Spleen (tissue), 11 donors: Measurements from ENCODE around the gene GJB5. TPM values are rescaled to one million over a fixed set of nuclear protein-coding genes. Genes with fewer than 3 reads are reported as not detected.
A peak's percentile ranks its signal among the peaks of the same experiment; 100 is the strongest.
"Not testable (repeated sequence)": the region's sequence is repeated elsewhere in the genome, so short reads cannot be mapped to it uniquely, and the experiment has no call there.

Experiments used
- DNase-seq: peaks from one replicate; pipeline ENCODE4 v3.0.0-alpha.2; 2020
- H3K27ac ChIP-seq, 8 donors: fragments of 200-600 bp; sonication (generic) in 7 of 8; 1 replicate in 4 of 8; 2 replicates in 4 of 8; pipeline versions ENCODE4 v1.5.0 to v1.8.0; 2016 to 2021; ENCODE audit warnings: inconsistent platforms in 4 of 8, mild to moderate bottlenecking in 4 of 8, moderate library complexity in 1 of 8
- H3K27me3 ChIP-seq, 7 donors: fragments of 200-600 bp; sonication (generic) in 6 of 7; replicated peaks in 1 of 7; 1 replicate in 4 of 7; 2 replicates in 3 of 7; pipeline versions ENCODE4 v1.5.0 to v1.8.0; 2016 to 2021; ENCODE audit warnings: inconsistent platforms in 3 of 7, mild to moderate bottlenecking in 1 of 7
- H3K36me3 ChIP-seq, 6 donors: fragments of 200-600 bp; sonication (generic) in 5 of 6; 1 replicate in 4 of 6; 2 replicates in 2 of 6; pipeline versions ENCODE4 v1.5.0 to v1.8.0; 2016 to 2021; ENCODE audit warnings: inconsistent platforms in 2 of 6
- H3K4me1 ChIP-seq, 6 donors: fragments of 200-600 bp; sonication (generic) in 5 of 6; 1 replicate in 3 of 6; 2 replicates in 3 of 6; pipeline versions ENCODE4 v1.5.0 to v1.8.0; 2016 to 2021; ENCODE audit warnings: inconsistent platforms in 3 of 6
- H3K4me3 ChIP-seq, 8 donors: fragments of 200-600 bp; sonication (generic) in 7 of 8; 1 replicate in 4 of 8; 2 replicates in 4 of 8; pipeline versions ENCODE4 v1.5.0 to v1.8.0; 2016 to 2021; ENCODE audit warnings: inconsistent platforms in 4 of 8, mild to moderate bottlenecking in 4 of 8, moderate library complexity in 2 of 8
- H3K9me3 ChIP-seq, 8 donors: fragments of 200-600 bp; sonication (generic) in 7 of 8; 1 replicate in 4 of 8; 2 replicates in 4 of 8; pipeline versions ENCODE4 v1.5.0 to v1.8.0; 2016 to 2021; ENCODE audit warnings: inconsistent platforms in 4 of 8
- CTCF ChIP-seq, 11 experiments: fragments of 200-600 bp in 7 of 11; fragments of 450-650 bp in 4 of 11; sonication (generic) in 4 of 11; IDR thresholded peaks in 8 of 11; conservative IDR thresholded peaks in 3 of 11; 1 replicate in 7 of 11; 2 replicates in 4 of 11; pipeline versions ENCODE4 v1.4.0 to v1.8.0; 2016 to 2021; ENCODE audit warnings: antibody characterized with exemption in 11 of 11, inconsistent platforms in 4 of 11, mild to moderate bottlenecking in 1 of 11
- POLR2A ChIP-seq, 3 donors: fragments of 450-650 bp; IDR thresholded peaks; one replicate each; pipeline ENCODE4 v1.5.1; 2017; ENCODE audit warnings: antibody characterized with exemption in 3 of 3, mild to moderate bottlenecking in 1 of 3
- POLR2AphosphoS5 ChIP-seq, 3 donors: sonication (generic); formaldehyde crosslinking; IDR thresholded peaks; one replicate each; pipeline ENCODE4 v1.5.1; 2017; ENCODE audit warnings: antibody characterized with exemption in 3 of 3
- WGBS, 5 donors: extraction: QIAGEN DNeasy Blood & Tissue Kit in 3 of 5; methylation state at CpG; one replicate each; pipeline versions ENCODE4 v1.1.5 to v1.1.7; 2013 to 2018; 5-methylcytosine and 5-hydroxymethylcytosine counted together
- intact Hi-C: fragments of 100-400 bp; cut with DNase I; formaldehyde crosslinking; loops from one replicate; pipeline ENCODE4 v1.15.0; 2023; ENCODE audit warnings: low total_unique reads
- polyA plus RNA-seq, 3 donors: library from polyadenylated mRNA; stranded (reverse); fragments of 200-250 nt; gene quantifications; one replicate each; pipeline ENCODE4 v1.2.1, GENCODE V29; 2013
- total RNA-seq, 7 donors: library from RNA; depleted of rRNA in 3 of 7; stranded (reverse); fragments of >200 nt in 3 of 7; fragmentation: NEBNext Ultra II Directional in 4 of 7; extraction: Animal tissue kit (Norgen Biotek cat#: 25700) in 4 of 7; gene quantifications; one replicate each; pipeline versions ENCODE4 v1.1.0 to v1.2.1, GENCODE V29; 2016 to 2021
- donor health status: healthy with polysubstance abuse.
- donor health status: DM: no; HTN: no; CAD: no; lungs with moderate emphysema.
- donor health status: DM: no; HTN: no; CAD: no.
- donor health status: Bipolar disorder and iron deficiency.
- donor health status: healthy.
- donor health status: DM: no; HTN: no; CAD: no.
- donor health status: DM: yes; HTN: yes; CAD: no.

Gene GJB5
- total and polyA plus RNA-seq, 10 donors, result 0.06 TPM; not detected in 9

GRCh38 chr1:34768856-34769255, 14.0 kb downstream of the GJB5 start:
- Histone ChIP-seq H3K4me3 (no peak overlapping the region), H3K9me3 (no peaks in the 10 kb centered on the region), H3K27ac (no peak overlapping the region), H3K36me3 (no peaks in the 10 kb centered on the region), H3K4me1 (no peaks in the 10 kb centered on the region), H3K27me3 (peaks cover 0 to 39% (median 0%) of the 10 kb centered on the region in 7 donors)
- intact Hi-C loops, result no loop called here
- WGBS, 5 donors, result 74 to 89% (median 85%) methylated on average over 3 of the region's 3 CpGs
- TF ChIP-seq POLR2AphosphoS5 (IDR thresholded peaks at IDR 0.05) (no peak), CTCF (IDR thresholded peaks at IDR 0.05 in 8 of 11, conservative IDR thresholded peaks at IDR 0.05 in 3 of 11) (no peak), POLR2A (IDR thresholded peaks at IDR 0.05) (no peak)
- no peak for DNase-seq

- no peak overlapping the region for H3K27ac ChIP-seq
- 81 to 91% (median 85%) methylated on average over 5 of the region's 5 CpGs for WGBS, 5 donors
- no peaks in the 10 kb centered on the region for H3K36me3 ChIP-seq
- no peaks in the 10 kb centered on the region for H3K9me3 ChIP-seq
- TF ChIP-seq POLR2A (IDR thresholded peaks at IDR 0.05) (no peak), POLR2AphosphoS5 (IDR thresholded peaks at IDR 0.05) (no peak), CTCF (IDR thresholded peaks at IDR 0.05 in 8 of 11, conservative IDR thresholded peaks at IDR 0.05 in 3 of 11) (no peak)
- intact Hi-C loops, result no loop called here
- peaks cover 0 to 38% (median 0%) of the 10 kb centered on the region in 7 donors for H3K27me3 ChIP-seq
- peak; percentile 25 for DNase-seq
- no peak overlapping the region for H3K4me3 ChIP-seq
- H3K4me1 ChIP-seq, result no peaks in the 10 kb centered on the region
These were observed 16.2 kb downstream of the GJB5 start for GRCh38 chr1:34770891-34771504.

GRCh38 chr1:34771573-34772371, 16.9 kb downstream of the GJB5 start:
- TF ChIP-seq CTCF (IDR thresholded peaks at IDR 0.05 in 8 of 11, conservative IDR thresholded peaks at IDR 0.05 in 3 of 11) (no peak), POLR2AphosphoS5 (IDR thresholded peaks at IDR 0.05) (no peak), POLR2A (IDR thresholded peaks at IDR 0.05) (no peak)
- Histone ChIP-seq H3K4me1 (no peaks in the 10 kb centered on the region), H3K4me3 (no peak overlapping the region), H3K9me3 (no peaks in the 10 kb centered on the region), H3K27me3 (peaks cover 0 to 38% (median 0%) of the 10 kb centered on the region in 7 donors), H3K27ac (no peak overlapping the region), H3K36me3 (no peaks in the 10 kb centered on the region)
- WGBS, 5 donors, result 85 to 93% (median 89%) methylated on average over 16 of the region's 16 CpGs
- peak; percentile 13 for DNase-seq
- intact Hi-C loops, result no loop called here

- intact Hi-C loops, H3K4me1 ChIP-seq, H3K36me3 ChIP-seq, DNase-seq, H3K27ac ChIP-seq, H3K9me3 ChIP-seq, H3K4me3 ChIP-seq: not testable (repeated sequence)
- peaks cover 0 to 42% (median 0%) of the 10 kb centered on the region in 7 donors for H3K27me3 ChIP-seq
- whole genome bisulfite sequencing, 5 donors, result 78 to 95% (median 86%) methylated on average over 4 of the region's 4 CpGs
These were observed 18.3 kb downstream of the GJB5 start for GRCh38 chr1:34773114-34773513.
